GM12875 (cell line): ENCODE measurements around the gene MMAB.

Experiments
- H3K4me3 ChIP-seq: one replicate; pipeline ENCODE4 v1.5.1; 2011; ENCODE audit warnings: low read depth, low read length, control low read depth
- CTCF ChIP-seq: IDR thresholded peaks from 2 replicates; pipeline ENCODE4 v1.5.1; 2011; ENCODE audit warnings: low read depth, mild to moderate bottlenecking, control low read depth, inconsistent platforms, low read length, moderate library complexity, borderline replicate concordance; ENCODE audit not compliant: insufficient read depth

The MMAB gene

GRCh38 chr12:109609342-109609741 is 36.0 kb upstream of the MMAB start:
- TF ChIP-seq CTCF, result no peak
- H3K4me3 ChIP-seq, result no peak overlapping the region

GRCh38 chr12:109608793-109609192 is 35.5 kb upstream of the MMAB start:
- H3K4me3 ChIP-seq, result no peak overlapping the region
- no peak for TF ChIP-seq CTCF

DNA sequence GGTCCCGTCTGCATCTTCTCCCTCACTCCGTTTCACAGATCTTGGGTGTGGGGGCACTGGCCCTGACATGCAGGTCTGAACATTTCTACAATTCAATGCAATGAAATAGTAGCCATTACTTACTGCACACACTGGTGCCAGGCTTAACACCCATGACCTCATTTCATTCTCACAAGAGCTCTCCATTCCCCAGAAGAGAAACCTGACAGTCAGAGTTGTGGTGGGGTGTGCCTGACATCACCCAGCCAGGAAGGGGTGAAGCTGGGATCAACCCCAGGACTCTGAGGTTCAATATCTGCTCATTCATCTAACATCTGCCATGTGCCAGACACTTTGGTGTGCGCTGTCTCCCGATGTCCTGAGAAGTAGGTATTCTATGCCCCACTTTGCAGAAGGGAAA is 35.0 kb upstream of the MMAB start:
- H3K4me3 ChIP-seq, result no peak overlapping the region
- TF ChIP-seq CTCF, result no peak

DNA sequence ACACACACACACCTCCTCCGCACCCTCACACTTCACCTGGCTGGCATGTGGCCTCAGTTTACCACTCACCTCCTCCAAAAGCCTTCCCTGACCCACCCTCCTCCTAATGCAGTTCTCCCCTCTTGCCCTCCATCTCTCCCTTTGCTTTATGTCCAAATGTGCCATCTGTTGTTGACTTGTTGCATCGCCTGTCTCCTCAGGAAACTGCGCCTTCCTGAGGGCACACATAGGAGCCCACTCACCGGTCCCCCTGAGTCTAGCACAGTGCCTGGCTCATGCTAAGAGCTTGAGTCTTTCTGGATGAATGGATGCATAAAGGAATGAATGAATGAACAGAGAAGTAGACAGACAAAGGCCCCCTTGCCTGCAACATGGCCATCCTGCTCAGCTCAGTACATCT is 34.3 kb upstream of the MMAB start:
- H3K4me3 ChIP-seq, result no peak overlapping the region
- no peak for TF ChIP-seq CTCF

DNA sequence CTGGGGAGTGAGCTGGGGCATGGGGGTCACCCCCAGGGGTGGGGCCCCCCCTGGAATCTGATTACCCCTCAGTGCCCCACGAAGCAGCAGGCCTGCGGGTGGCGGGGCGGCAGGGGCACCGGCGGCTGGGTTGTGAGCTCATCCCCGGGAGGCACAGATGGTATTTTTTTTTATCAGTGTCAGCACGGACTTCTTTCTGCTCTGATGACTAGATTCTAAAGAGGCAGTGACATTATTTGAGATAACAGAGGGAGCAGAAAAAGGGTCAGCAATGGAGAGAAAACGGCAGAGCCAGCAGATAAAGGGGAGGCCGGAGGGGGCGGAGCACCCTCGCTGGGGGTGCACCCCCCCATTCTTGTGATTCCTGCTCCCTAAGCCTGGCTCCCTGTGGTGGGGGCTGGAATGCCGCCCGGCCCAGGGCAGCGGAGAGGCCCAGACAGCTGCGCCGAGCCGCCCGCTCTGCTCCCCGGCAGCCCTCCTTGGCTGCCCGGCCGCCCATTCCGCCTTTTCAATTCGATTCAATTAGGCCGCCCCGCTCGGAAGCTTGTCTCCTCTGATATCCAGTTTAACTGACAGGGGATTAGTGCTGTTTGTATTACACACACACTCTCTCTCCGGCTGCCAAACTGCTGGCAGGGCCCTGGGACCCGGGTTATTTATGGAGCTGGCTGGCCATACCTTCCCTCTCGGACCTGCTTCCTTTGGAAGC is 33.2 kb upstream of the MMAB start:
- TF ChIP-seq CTCF, result no peak
- no peak overlapping the region for H3K4me3 ChIP-seq

- H3K4me3 ChIP-seq, result no peak overlapping the region
- no peak for TF ChIP-seq CTCF
Measured at GRCh38 chr12:109605599-109606228, 32.4 kb upstream of the MMAB start.

DNA sequence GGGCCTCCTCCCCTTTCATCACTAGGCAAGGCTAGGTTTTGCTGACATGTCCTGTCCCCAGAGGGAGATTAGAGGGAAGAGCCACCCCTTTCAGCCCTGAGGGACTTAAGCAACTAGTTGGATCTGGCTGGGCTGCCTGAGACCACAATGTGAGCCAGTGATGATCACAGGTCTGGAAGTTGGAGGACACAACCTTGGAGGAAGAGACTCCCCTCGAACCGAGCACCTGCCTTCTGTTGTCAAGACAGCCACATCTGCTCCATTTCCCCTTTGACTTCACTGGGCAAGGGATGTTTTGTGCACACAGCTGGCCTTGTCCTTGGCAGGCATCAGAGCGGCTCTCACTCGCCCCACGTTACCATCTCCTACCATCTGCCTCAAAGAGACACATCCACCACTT is 31.7 kb upstream of the MMAB start:
- no peak for TF ChIP-seq CTCF
- no peak overlapping the region for H3K4me3 ChIP-seq
